ENCODE measurements around the gene SCT.

The SCT gene

GRCh38 chr11:674406-674805 lies 47.4 kb upstream of the SCT start (continued):
- TF ChIP-seq ZNF391 (tag by site-specific recombination; IDR thresholded peaks at IDR 0.05; ENCODE audit: borderline replicate concordance, low read depth) = no peak

DNA sequence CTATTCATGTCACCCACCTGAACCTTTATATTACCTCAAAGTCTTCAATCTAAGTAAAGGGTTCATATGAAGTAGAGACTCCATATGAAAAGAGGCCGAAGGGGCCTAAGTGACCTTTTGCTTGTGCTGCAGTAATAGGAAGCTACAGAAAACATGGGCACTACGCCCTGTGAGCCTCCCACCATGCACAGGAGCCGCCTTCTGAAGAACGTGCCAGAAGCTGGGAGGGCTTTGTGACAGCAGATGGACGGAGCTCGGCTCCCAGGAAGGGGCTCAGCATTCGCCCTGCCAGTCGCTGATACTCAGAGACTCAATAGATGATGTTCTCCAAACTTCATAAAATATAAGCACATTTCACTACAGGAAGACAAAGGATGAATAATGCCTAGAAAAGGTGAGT lies 46.9 kb upstream of the SCT start:
- CTCF ChIA-PET = interaction anchor here (0.5 to 1.5 kb wide), 4 partner anchors 33 to 155 kb away, joined by 3 to 4 read pairs (median 3); no protein-coding TSS in a partner anchor
- Histone ChIP-seq H3K27ac (ENCODE audit: extremely low read depth, low read depth, low read length) (no peak overlapping the region), H3K36me3 (ENCODE audit: control insufficient read depth in 2 of 2, insufficient read depth in 1 of 2, low read length in 2 of 2) (peaks cover 14 to 77% of the 10 kb centered on the region in 2 experiments; a peak in 2 of 3 replicates), H3K4me1 (ENCODE audit: control insufficient read depth, insufficient read depth, low read length) (no peaks in the 10 kb centered on the region), H3K4me3 (ENCODE audit: low read depth, low read length) (no peak overlapping the region), H3K9me3 (ENCODE audit: control insufficient read depth, insufficient read depth, low read depth, low read length) (no peaks in the 10 kb centered on the region)
- POLR2A ChIA-PET = no interaction called here
- TF ChIP-seq ZNF544 (tag by site-specific recombination; IDR thresholded peaks at IDR 0.05) (no peak), ZNF184 (tag by site-specific recombination; IDR thresholded peaks at IDR 0.05) (no peak), PRDM6 (tag by site-specific recombination; IDR thresholded peaks at IDR 0.05) (no peak), ZNF140 (tag by site-specific recombination; IDR thresholded peaks at IDR 0.05) (no peak), ZNF777 (tag by site-specific recombination; IDR thresholded peaks at IDR 0.05; ENCODE audit: borderline replicate concordance) (no peak), ZNF366 (tag by site-specific recombination; conservative IDR thresholded peaks at IDR 0.05) (no peak), BCL11A (tag by site-specific recombination; IDR thresholded peaks at IDR 0.05; ENCODE audit: low read depth) (no peak), ZNF23 (tag by site-specific recombination; IDR thresholded peaks at IDR 0.05; ENCODE audit: borderline replicate concordance) (no peak), KLF10 (tag by site-specific recombination; IDR thresholded peaks at IDR 0.05) (no peak)
- TF ChIP-seq, protein P1, sequence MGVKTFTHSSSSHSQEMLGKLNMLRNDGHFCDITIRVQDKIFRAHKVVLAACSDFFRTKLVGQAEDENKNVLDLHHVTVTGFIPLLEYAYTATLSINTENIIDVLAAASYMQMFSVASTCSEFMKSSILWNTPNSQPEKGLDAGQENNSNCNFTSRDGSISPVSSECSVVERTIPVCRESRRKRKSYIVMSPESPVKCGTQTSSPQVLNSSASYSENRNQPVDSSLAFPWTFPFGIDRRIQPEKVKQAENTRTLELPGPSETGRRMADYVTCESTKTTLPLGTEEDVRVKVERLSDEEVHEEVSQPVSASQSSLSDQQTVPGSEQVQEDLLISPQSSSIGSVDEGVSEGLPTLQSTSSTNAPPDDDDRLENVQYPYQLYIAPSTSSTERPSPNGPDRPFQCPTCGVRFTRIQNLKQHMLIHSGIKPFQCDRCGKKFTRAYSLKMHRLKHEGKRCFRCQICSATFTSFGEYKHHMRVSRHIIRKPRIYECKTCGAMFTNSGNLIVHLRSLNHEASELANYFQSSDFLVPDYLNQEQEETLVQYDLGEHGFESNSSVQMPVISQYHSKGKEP (tag by site-specific recombination; IDR thresholded peaks at IDR 0.05) = no peak

DNA sequence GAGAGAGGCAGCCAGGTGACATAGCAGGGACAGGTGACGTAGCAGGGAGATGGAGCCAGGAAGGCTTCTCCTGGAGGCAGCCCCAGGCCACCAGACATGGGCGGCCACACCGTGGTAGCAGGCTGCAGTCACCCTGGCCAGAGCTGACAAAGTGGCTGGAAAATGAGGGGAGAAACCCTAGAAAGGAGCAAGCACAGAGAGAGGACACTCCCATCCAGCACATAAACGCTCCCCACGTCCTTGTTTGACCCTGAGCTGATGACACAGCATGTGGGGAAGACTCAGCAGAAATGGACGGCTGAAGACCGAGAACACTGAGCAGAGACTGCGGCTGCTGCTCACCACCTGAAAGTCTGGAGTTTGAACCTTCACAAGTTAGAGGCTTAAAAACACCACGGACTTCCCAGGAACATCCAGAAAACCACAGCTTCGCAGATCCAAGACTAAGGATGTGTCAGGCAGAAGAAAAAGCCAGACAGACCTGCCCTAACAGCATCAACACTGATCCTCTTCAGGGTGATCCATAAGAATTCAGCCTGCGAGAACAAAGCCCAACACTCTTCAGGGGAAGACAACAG lies 38.8 kb upstream of the SCT start:
- CTCF ChIA-PET = no interaction called here

More for the DNA sequence above, 38.8 kb upstream of the SCT start:
- TF ChIP-seq ZNF18 (tag by site-specific recombination; IDR thresholded peaks at IDR 0.05) (no peak), ZNF624 (tag by site-specific recombination; IDR thresholded peaks at IDR 0.05) (no peak), SP2 (tag by site-specific recombination; IDR thresholded peaks at IDR 0.05) (no peak), ZNF548 (tag by site-specific recombination; IDR thresholded peaks at IDR 0.05) (no peak), ZNF571 (tag by site-specific recombination; IDR thresholded peaks at IDR 0.05) (no peak)
- TF ChIP-seq, protein P2, sequence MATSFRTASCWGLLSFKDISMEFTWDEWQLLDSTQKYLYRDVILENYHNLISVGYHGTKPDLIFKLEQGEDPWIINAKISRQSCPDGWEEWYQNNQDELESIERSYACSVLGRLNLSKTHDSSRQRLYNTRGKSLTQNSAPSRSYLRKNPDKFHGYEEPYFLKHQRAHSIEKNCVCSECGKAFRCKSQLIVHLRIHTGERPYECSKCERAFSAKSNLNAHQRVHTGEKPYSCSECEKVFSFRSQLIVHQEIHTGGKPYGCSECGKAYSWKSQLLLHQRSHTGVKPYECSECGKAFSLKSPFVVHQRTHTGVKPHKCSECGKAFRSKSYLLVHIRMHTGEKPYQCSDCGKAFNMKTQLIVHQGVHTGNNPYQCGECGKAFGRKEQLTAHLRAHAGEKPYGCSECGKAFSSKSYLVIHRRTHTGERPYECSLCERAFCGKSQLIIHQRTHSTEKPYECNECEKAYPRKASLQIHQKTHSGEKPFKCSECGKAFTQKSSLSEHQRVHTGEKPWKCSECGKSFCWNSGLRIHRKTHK (tag by site-specific recombination; IDR thresholded peaks at IDR 0.05) = no peak
- Histone ChIP-seq H3K4me3 (ENCODE audit: low read depth, low read length) (no peak overlapping the region), H3K4me1 (ENCODE audit: control insufficient read depth, insufficient read depth, low read length) (no peaks in the 10 kb centered on the region), H3K27ac (ENCODE audit: extremely low read depth, low read depth, low read length) (no peak overlapping the region), H3K36me3 (ENCODE audit: control insufficient read depth in 2 of 2, insufficient read depth in 1 of 2, low read length in 2 of 2) (peaks cover 4 to 82% of the 10 kb centered on the region in 2 experiments; a peak in 2 of 3 replicates), H3K9me3 (ENCODE audit: control insufficient read depth, insufficient read depth, low read depth, low read length) (no peaks in the 10 kb centered on the region)
- POLR2A ChIA-PET = no interaction called here
